HEK293 (cell line): ENCODE data around the gene LYL1.

Source experiments
- CTCF ChIA-PET: fragments of 350-600 bp; formaldehyde crosslinking; extraction: SDS; loops from one replicate; lab custom pipeline; 2021; ENCODE audit warnings: antibody characterized with exemption; lab: Yijun Ruan, JAX
- POLR2A ChIA-PET: fragments of 300-600 bp; formaldehyde crosslinking; extraction: SDS; loops from one replicate; lab custom pipeline; 2020; ENCODE audit warnings: antibody characterized with exemption, inconsistent platforms; lab: Yijun Ruan, JAX
- H3K27ac ChIP-seq: fragments of 200-500 bp; sonication (Bioruptor generic); 2 replicates; pipeline ENCODE4 v1.5.1; 2014; ENCODE audit warnings: low read depth, low read length, control low read depth, inconsistent platforms; ENCODE audit errors: extremely low read depth
- H3K36me3 ChIP-seq, 2 experiments: fragments of 200-500 bp in 1 of 2; sonication (Bioruptor generic) in 1 of 2; 1 replicate in 1 of 2; 2 replicates in 1 of 2; pipeline ENCODE4 v1.5.1; 2014 to 2017; ENCODE audit warnings: inconsistent platforms in 2 of 2, low read length in 2 of 2; ENCODE audit not compliant: control insufficient read depth in 2 of 2, insufficient read depth in 1 of 2
- H3K4me1 ChIP-seq: fragments of 200-500 bp; sonication (Bioruptor generic); 2 replicates; pipeline ENCODE4 v1.5.1; 2014; ENCODE audit warnings: mild to moderate bottlenecking, low read length, inconsistent platforms; ENCODE audit not compliant: control insufficient read depth, insufficient read depth
- H3K4me3 ChIP-seq: 2 replicates; pipeline ENCODE4 v1.5.1; 2011; ENCODE audit warnings: low read depth, mild to moderate bottlenecking, control low read depth, low read length, moderate library complexity
- H3K9me3 ChIP-seq: fragments of 200-500 bp; sonication (Bioruptor generic); 2 replicates; pipeline ENCODE4 v1.5.1; 2014; ENCODE audit warnings: low read depth, low read length, inconsistent platforms; ENCODE audit not compliant: control insufficient read depth, insufficient read depth
- BCL11A ChIP-seq: fragments of 450-650 bp; formaldehyde crosslinking; IDR thresholded peaks from 2 replicates; pipeline ENCODE4 v1.5.1; 2016; ENCODE audit warnings: low read depth, missing biosample characterization, missing genetic modification characterization
- EGR2 ChIP-seq: fragments of 450-650 bp; formaldehyde crosslinking; IDR thresholded peaks from 2 replicates; pipeline ENCODE4 v1.5.1; 2016; ENCODE audit warnings: low read depth, missing biosample characterization, missing genetic modification characterization
- GLIS2 ChIP-seq: fragments of 450-650 bp; formaldehyde crosslinking; IDR thresholded peaks from 2 replicates; pipeline ENCODE4 v1.5.1; 2016; ENCODE audit warnings: missing biosample characterization, missing genetic modification characterization
- INSM2 ChIP-seq: fragments of 450-650 bp; formaldehyde crosslinking; IDR thresholded peaks from 2 replicates; pipeline ENCODE4 v1.5.1; 2016; ENCODE audit warnings: missing biosample characterization, missing genetic modification characterization
- KLF16 ChIP-seq: fragments of 450-650 bp; formaldehyde crosslinking; IDR thresholded peaks from 2 replicates; pipeline ENCODE4 v1.5.1; 2017; ENCODE audit warnings: missing biosample characterization, missing genetic modification characterization
- KLF17 ChIP-seq: fragments of 450-650 bp; formaldehyde crosslinking; IDR thresholded peaks from 2 replicates; pipeline ENCODE4 v1.5.1; 2016; ENCODE audit warnings: missing biosample characterization, missing genetic modification characterization
- KLF9 ChIP-seq: fragments of 450-650 bp; formaldehyde crosslinking; IDR thresholded peaks from 2 replicates; pipeline ENCODE4 v1.5.1; 2016; ENCODE audit warnings: missing biosample characterization, missing genetic modification characterization, low read depth
- MZF1 ChIP-seq: fragments of 450-650 bp; formaldehyde crosslinking; IDR thresholded peaks from 2 replicates; pipeline ENCODE4 v1.5.1; 2017; ENCODE audit warnings: missing biosample characterization, missing genetic modification characterization, borderline replicate concordance
- PBX3 ChIP-seq: sonication (generic); formaldehyde crosslinking; IDR thresholded peaks from 2 replicates; pipeline ENCODE4 v1.8.1; 2022; ENCODE audit warnings: mild to moderate bottlenecking, moderate library complexity, missing genetic modification reagents
- SP2 ChIP-seq: fragments of 450-650 bp; formaldehyde crosslinking; IDR thresholded peaks from 2 replicates; pipeline ENCODE4 v1.5.1; 2016; ENCODE audit warnings: missing biosample characterization, missing genetic modification characterization
- TRIM28 ChIP-seq: IDR thresholded peaks from 2 replicates; pipeline ENCODE4 v1.6.1; 2011; ENCODE audit warnings: low read length, control low read depth, borderline replicate concordance
- YY1 ChIP-seq: fragments of 450-650 bp; formaldehyde crosslinking; IDR thresholded peaks from 2 replicates; pipeline ENCODE4 v1.5.1; 2018; ENCODE audit warnings: missing biosample characterization, missing genetic modification characterization
- ZBTB48 ChIP-seq: fragments of 450-650 bp; formaldehyde crosslinking; IDR thresholded peaks from 2 replicates; pipeline ENCODE4 v1.5.1; 2016; ENCODE audit warnings: missing biosample characterization, missing genetic modification characterization
- ZBTB7A ChIP-seq: fragments of 450-650 bp; formaldehyde crosslinking; IDR thresholded peaks from 2 replicates; pipeline ENCODE4 v1.5.1; 2016; ENCODE audit warnings: low read depth, missing biosample characterization, missing genetic modification characterization
- ZNF138 ChIP-seq: fragments of 450-650 bp; formaldehyde crosslinking; IDR thresholded peaks from 2 replicates; pipeline ENCODE4 v1.5.1; 2016; ENCODE audit warnings: missing biosample characterization, missing genetic modification characterization, borderline replicate concordance
- ZNF155 ChIP-seq: fragments of 450-650 bp; formaldehyde crosslinking; IDR thresholded peaks from 2 replicates; pipeline ENCODE4 v1.5.1; 2016; ENCODE audit warnings: missing biosample characterization, missing genetic modification characterization
- ZNF280C ChIP-seq: fragments of 450-650 bp; formaldehyde crosslinking; IDR thresholded peaks from 2 replicates; pipeline ENCODE4 v1.5.1; 2016; ENCODE audit warnings: missing biosample characterization, missing genetic modification characterization
- ZNF350 ChIP-seq: fragments of 450-650 bp; formaldehyde crosslinking; IDR thresholded peaks from 2 replicates; pipeline ENCODE4 v1.5.0; 2017; ENCODE audit warnings: missing biosample characterization, mild to moderate bottlenecking, missing genetic modification characterization
- ZNF423 ChIP-seq: fragments of 450-650 bp; formaldehyde crosslinking; IDR thresholded peaks from 2 replicates; pipeline ENCODE4 v1.5.1; 2016; ENCODE audit warnings: missing biosample characterization, missing genetic modification characterization
- ZNF571 ChIP-seq: fragments of 450-650 bp; formaldehyde crosslinking; IDR thresholded peaks from 2 replicates; pipeline ENCODE4 v1.5.0; 2017; ENCODE audit warnings: missing biosample characterization, missing genetic modification characterization
- ZNF580 ChIP-seq: fragments of 450-650 bp; formaldehyde crosslinking; IDR thresholded peaks from 2 replicates; pipeline ENCODE4 v1.5.1; 2016; ENCODE audit warnings: missing biosample characterization, missing genetic modification characterization
- ZNF585B ChIP-seq: fragments of 450-650 bp; formaldehyde crosslinking; IDR thresholded peaks from 2 replicates; pipeline ENCODE4 v1.5.1; 2016; ENCODE audit warnings: missing biosample characterization, missing genetic modification characterization
- ZNF600 ChIP-seq: fragments of 450-650 bp; formaldehyde crosslinking; IDR thresholded peaks from 2 replicates; pipeline ENCODE4 v1.5.1; 2016; ENCODE audit warnings: missing biosample characterization, missing genetic modification characterization
- ZNF610 ChIP-seq: fragments of 450-650 bp; formaldehyde crosslinking; IDR thresholded peaks from 2 replicates; pipeline ENCODE4 v1.5.1; 2016; ENCODE audit warnings: missing biosample characterization, missing genetic modification characterization, borderline replicate concordance
- ZNF621 ChIP-seq: fragments of 450-650 bp; formaldehyde crosslinking; IDR thresholded peaks from 2 replicates; pipeline ENCODE4 v1.5.1; 2017; ENCODE audit warnings: missing biosample characterization, missing genetic modification characterization
- ZNF626 ChIP-seq: fragments of 450-650 bp; sonication (Bioruptor Pico); formaldehyde crosslinking; IDR thresholded peaks from 2 replicates; pipeline ENCODE4 v1.5.1; 2018; ENCODE audit warnings: missing biosample characterization, missing genetic modification characterization, inconsistent platforms
- ZNF777 ChIP-seq: fragments of 450-650 bp; formaldehyde crosslinking; IDR thresholded peaks from 2 replicates; pipeline ENCODE4 v1.5.1; 2017; ENCODE audit warnings: missing biosample characterization, missing genetic modification characterization, borderline replicate concordance
- ZNF785 ChIP-seq: fragments of 450-650 bp; formaldehyde crosslinking; IDR thresholded peaks from 2 replicates; pipeline ENCODE4 v1.5.1; 2016; ENCODE audit warnings: missing biosample characterization, missing genetic modification characterization
- ZSCAN16 ChIP-seq: fragments of 450-650 bp; formaldehyde crosslinking; IDR thresholded peaks from 2 replicates; pipeline ENCODE4 v1.5.1; 2016; ENCODE audit warnings: missing biosample characterization, missing genetic modification characterization

LYL1 gene

GRCh38 chr19:13151605-13152355 lies 49.1 kb upstream of the LYL1 start (continued):
- TF ChIP-seq ZNF610 (tag by site-specific recombination) (no peak), ZSCAN16 (tag by site-specific recombination) (no peak), ZNF571 (tag by site-specific recombination) (no peak), ZNF600 (tag by site-specific recombination) (peak; percentile 60; the same call in 1 of the 2 replicates), ZBTB48 (no peak; the same call in 1 of the 2 replicates), ZNF155 (tag by site-specific recombination) (no peak), ZNF350 (tag by site-specific recombination) (no peak), KLF9 (tag by site-specific recombination) (peak; percentile 86), ZNF621 (tag by site-specific recombination) (no peak), ZNF423 (tag by site-specific recombination) (peak; percentile 98), GLIS2 (tag by site-specific recombination) (peak; percentile 0; the same call in 1 of the 2 replicates), EGR2 (peak; percentile 42), ZNF785 (tag by site-specific recombination) (0 out of 2 replicates have a peak, but pooled peaks have one; percentile 65)

- POLR2A ChIA-PET, result interaction anchor here (0.5 to 2.8 kb wide), 8 partner anchors 9 to 44 kb away, joined by 3 to 27 read pairs (median 4); partner anchors contain the start of gene NACC1
- peaks cover 3 to 11% of the 10 kb centered on the region in 2 experiments; a peak in 2 of 3 replicates for H3K36me3 ChIP-seq
- CTCF ChIA-PET, result interaction anchor here (0.8 kb wide), 1 partner anchor 36 kb away, joined by 3 read pairs; no protein-coding TSS in a partner anchor
- H3K4me1 ChIP-seq, result peaks cover 10% of the 10 kb centered on the region
- peak overlapping the region; percentile 86 for H3K27ac ChIP-seq
- H3K4me3 ChIP-seq, result peak overlapping the region; percentile 83
- no peaks in the 10 kb centered on the region for H3K9me3 ChIP-seq
- TF ChIP-seq PBX3 (CRISPR knock-in tag), result no peak
- TF ChIP-seq MZF1, result no peak
- 0 out of 2 replicates have a peak, but pooled peaks have one; percentile 25 for TF ChIP-seq SP2 (tag by site-specific recombination)
- no peak for TF ChIP-seq ZNF155 (tag by site-specific recombination)
- TF ChIP-seq BCL11A, result peak; percentile 76; the same call in 1 of the 2 replicates
- TF ChIP-seq TRIM28, result no peak
- no peak for TF ChIP-seq ZNF777 (tag by site-specific recombination)
- peak; percentile 78 for TF ChIP-seq KLF17 (tag by site-specific recombination)
- TF ChIP-seq YY1 (tag by site-specific recombination), result peak; percentile 56; the same call in 1 of the 2 replicates
- TF ChIP-seq ZNF610 (tag by site-specific recombination), result peak; percentile 21; the same call in 1 of the 2 replicates
- TF ChIP-seq ZNF580 (tag by site-specific recombination), result peak; percentile 78
- peak; percentile 94 for TF ChIP-seq ZBTB7A (tag by site-specific recombination)
- peak; percentile 11; the same call in 1 of the 2 replicates for TF ChIP-seq KLF16 (tag by site-specific recombination)
- peak; percentile 95; the same call in 1 of the 2 replicates for TF ChIP-seq ZBTB48
- TF ChIP-seq ZNF138 (tag by site-specific recombination), result no peak
- no peak for TF ChIP-seq ZNF626 (tag by site-specific recombination)
- no peak for TF ChIP-seq ZNF280C (tag by site-specific recombination)
- TF ChIP-seq ZNF585B, result no peak
- TF ChIP-seq INSM2, result 0 out of 2 replicates have a peak, but pooled peaks have one; percentile 21
Observed at GRCh38 chr19:13150931-13151604, 48.4 kb upstream of the LYL1 start.
